GM23338 (cell line): ENCODE results near the gene CSF1R. TPM values are rescaled to one million over a fixed set of nuclear protein-coding genes. Genes with fewer than 3 reads are reported as not detected.

Experiments
- ATAC-seq: fragments of 200-7000 bp; cut with Tn5 transposase; 3 replicates; pipeline ENCODE4 v1.9.1; 2020
- DNase-seq: peaks from one replicate; pipeline ENCODE4 v3.0.0-alpha.2; 2015; ENCODE audit warnings: low spot score
- H2AFZ ChIP-seq: fragments of 200-600 bp; sonication (generic); 2 replicates; pipeline ENCODE4 v1.8.0; 2016; ENCODE audit warnings: antibody characterized with exemption, mild to moderate bottlenecking, moderate library complexity
- H3F3A ChIP-seq: fragments of 200-600 bp; sonication (generic); replicated peaks from 2 replicates; pipeline ENCODE4 v1.8.0; 2017; ENCODE audit warnings: antibody characterized with exemption, mixed run types, low read depth
- H3K27ac ChIP-seq: fragments of 200-600 bp; sonication (generic); 2 replicates; pipeline ENCODE4 v1.6.1; 2016; ENCODE audit warnings: low read depth
- H3K27me3 ChIP-seq: fragments of 200-600 bp; sonication (generic); 2 replicates; pipeline ENCODE4 v1.8.0; 2016; ENCODE audit warnings: mild to moderate bottlenecking, mixed run types, moderate library complexity; ENCODE audit not compliant: insufficient read depth
- H3K36me3 ChIP-seq: fragments of 200-600 bp; sonication (generic); 2 replicates; pipeline ENCODE4 v1.8.0; 2016; ENCODE audit warnings: mild to moderate bottlenecking; ENCODE audit not compliant: insufficient read depth
- H3K4me1 ChIP-seq: fragments of 200-600 bp; sonication (generic); 2 replicates; pipeline ENCODE4 v1.8.0; 2016; ENCODE audit warnings: mild to moderate bottlenecking, moderate library complexity; ENCODE audit not compliant: insufficient read depth
- H3K4me2 ChIP-seq: fragments of 200-600 bp; sonication (generic); 2 replicates; pipeline ENCODE4 v1.7.1; 2017; ENCODE audit warnings: mixed run types
- H3K4me3 ChIP-seq: fragments of 200-600 bp; sonication (generic); 2 replicates; pipeline ENCODE4 v1.6.1; 2016; ENCODE audit warnings: mixed run types
- H3K79me2 ChIP-seq: fragments of 200-600 bp; sonication (generic); replicated peaks from 2 replicates; pipeline ENCODE4 v1.8.0; 2017; ENCODE audit warnings: mild to moderate bottlenecking; ENCODE audit not compliant: insufficient read depth
- H3K9me2 ChIP-seq: fragments of 200-600 bp; sonication (generic); 2 replicates; pipeline ENCODE4 v1.8.0; 2017; ENCODE audit not compliant: insufficient read depth
- H4K20me1 ChIP-seq: fragments of 200-600 bp; sonication (generic); replicated peaks from 2 replicates; pipeline ENCODE4 v1.8.0; 2017; ENCODE audit warnings: mild to moderate bottlenecking; ENCODE audit not compliant: insufficient read depth
- H3K27ac Mint-ChIP-seq: 2 replicates; pipeline ENCODE4 v1.8.0; 2020; ENCODE audit warnings: inconsistent platforms, mild to moderate bottlenecking, moderate library complexity, mixed read lengths
- H3K27me3 Mint-ChIP-seq: 3 replicates; pipeline ENCODE4 v1.8.0; 2022; ENCODE audit warnings: low read depth, mild to moderate bottlenecking, moderate library complexity, mixed read lengths, inconsistent platforms; ENCODE audit not compliant: insufficient read depth, poor library complexity
- H3K36me3 Mint-ChIP-seq: 3 replicates; pipeline ENCODE4 v1.8.0; 2021; ENCODE audit warnings: low read depth, mild to moderate bottlenecking, inconsistent platforms, moderate library complexity, mixed read lengths
- H3K4me1 Mint-ChIP-seq: 3 replicates; pipeline ENCODE4 v1.8.0; 2020; ENCODE audit warnings: mild to moderate bottlenecking, inconsistent platforms, mixed read lengths
- H3K4me3 Mint-ChIP-seq: 3 replicates; pipeline ENCODE4 v1.8.0; 2021; ENCODE audit warnings: moderate library complexity, mild to moderate bottlenecking, inconsistent platforms, mixed read lengths
- H3K9me3 Mint-ChIP-seq: 3 replicates; pipeline ENCODE4 v1.8.0; 2020; ENCODE audit warnings: moderate library complexity, mild to moderate bottlenecking, inconsistent platforms, mixed read lengths
- CREB1 ChIP-seq: fragments of 250-450 bp; sonication (Bioruptor Pico); IDR thresholded peaks from 2 replicates; pipeline ENCODE4 v1.5.0; 2020; ENCODE audit warnings: low read depth, mild to moderate bottlenecking, moderate library complexity
- EZH2 ChIP-seq: fragments of 200-600 bp; sonication (generic); IDR thresholded peaks from one replicate; pipeline ENCODE4 v1.8.0; 2017; ENCODE audit warnings: antibody characterized with exemption, mild to moderate bottlenecking, low read depth; ENCODE audit not compliant: unreplicated experiment
- JUNB ChIP-seq: IDR thresholded peaks from one replicate; pipeline ENCODE4 v1.6.1; 2016; ENCODE audit warnings: antibody characterized with exemption; ENCODE audit not compliant: unreplicated experiment
- NANOG ChIP-seq: IDR thresholded peaks from 2 replicates; pipeline ENCODE4 v1.6.1; 2016; ENCODE audit warnings: antibody characterized with exemption, borderline replicate concordance
- POLR2AphosphoS5 ChIP-seq: IDR thresholded peaks from 2 replicates; pipeline ENCODE4 v1.6.1; 2016; ENCODE audit warnings: antibody characterized with exemption, low read depth
- STAT1 ChIP-seq: IDR thresholded peaks from one replicate; pipeline ENCODE4 v1.6.1; 2016; ENCODE audit warnings: antibody characterized with exemption; ENCODE audit not compliant: unreplicated experiment
- ZNF114 ChIP-seq: fragments of 250-450 bp; sonication (Bioruptor Pico); IDR thresholded peaks from 2 replicates; pipeline ENCODE4 v1.5.0; 2020; ENCODE audit warnings: mild to moderate bottlenecking, moderate library complexity
- ZNF331 ChIP-seq: fragments of 250-450 bp; sonication (Bioruptor Pico); IDR thresholded peaks from 2 replicates; pipeline ENCODE4 v1.5.0; 2020; ENCODE audit warnings: low read depth, mild to moderate bottlenecking, moderate library complexity
- polyA plus RNA-seq: library from polyadenylated mRNA; unstranded; fragments of >200 nt; fragmentation: Nextera tagmentation; extraction: Ambion mirVana; gene quantifications from 2 replicates; pipeline ENCODE4 v1.2.1, GENCODE V29; 2016
- total RNA-seq: library from RNA; depleted of rRNA; stranded (reverse); fragments of >200 nt; shearing (Covaris generic); gene quantifications from 2 replicates; pipeline ENCODE4 v1.2.3, GENCODE V29; 2014
- TF ChIP-seq, protein P1 (sequence below): IDR thresholded peaks from one replicate; pipeline ENCODE4 v1.6.1; 2018; ENCODE audit warnings: antibody characterized with exemption; ENCODE audit not compliant: unreplicated experiment
- TF ChIP-seq, protein P2 (sequence below), 2 experiments: fragments of 200-600 bp in 1 of 2; sonication (generic) in 1 of 2; conservative IDR thresholded peaks; 2 replicates each; pipeline versions ENCODE4 v1.5.1 to v1.6.1; 2016 to 2017; ENCODE audit warnings: antibody characterized with exemption in 2 of 2, low read depth in 2 of 2, mild to moderate bottlenecking in 2 of 2, moderate library complexity in 1 of 2
- TF ChIP-seq, protein P3 (sequence below): IDR thresholded peaks from 2 replicates; pipeline ENCODE4 v1.6.1; 2016; ENCODE audit warnings: antibody characterized with exemption

The CSF1R gene
- total and polyA plus RNA-seq, 2 experiments from 2014 or later = 0.21 TPM; not detected in 1

- H3K36me3 ChIP-seq = no peaks in the 10 kb centered on the region
- H3K27ac Mint-ChIP-seq = no peak overlapping the region
- H3K27ac ChIP-seq = no peak overlapping the region
- no peak for DNase-seq
- no peaks in the 10 kb centered on the region for H4K20me1 ChIP-seq
- no peaks in the 10 kb centered on the region for H3K9me2 ChIP-seq
- no peaks in the 10 kb centered on the region for H3K79me2 ChIP-seq
- H3K27me3 ChIP-seq = no peaks in the 10 kb centered on the region
- peaks cover 29% of the 10 kb centered on the region for H3K27me3 Mint-ChIP-seq
- H3K36me3 Mint-ChIP-seq = no peaks in the 10 kb centered on the region; the same call in 2 of the 3 replicates
- no peaks in the 10 kb centered on the region for H3K9me3 Mint-ChIP-seq
- H3K4me3 Mint-ChIP-seq = no peak overlapping the region
- no peak overlapping the region for H3K4me2 ChIP-seq
- H3K4me1 Mint-ChIP-seq = peaks cover 51% of the 10 kb centered on the region
- H3K4me3 ChIP-seq = no peak overlapping the region
- no peaks in the 10 kb centered on the region for H3F3A ChIP-seq
- H3K4me1 ChIP-seq = peaks cover 31% of the 10 kb centered on the region
- H2AFZ ChIP-seq = no peak overlapping the region
- TF ChIP-seq, protein P1, sequence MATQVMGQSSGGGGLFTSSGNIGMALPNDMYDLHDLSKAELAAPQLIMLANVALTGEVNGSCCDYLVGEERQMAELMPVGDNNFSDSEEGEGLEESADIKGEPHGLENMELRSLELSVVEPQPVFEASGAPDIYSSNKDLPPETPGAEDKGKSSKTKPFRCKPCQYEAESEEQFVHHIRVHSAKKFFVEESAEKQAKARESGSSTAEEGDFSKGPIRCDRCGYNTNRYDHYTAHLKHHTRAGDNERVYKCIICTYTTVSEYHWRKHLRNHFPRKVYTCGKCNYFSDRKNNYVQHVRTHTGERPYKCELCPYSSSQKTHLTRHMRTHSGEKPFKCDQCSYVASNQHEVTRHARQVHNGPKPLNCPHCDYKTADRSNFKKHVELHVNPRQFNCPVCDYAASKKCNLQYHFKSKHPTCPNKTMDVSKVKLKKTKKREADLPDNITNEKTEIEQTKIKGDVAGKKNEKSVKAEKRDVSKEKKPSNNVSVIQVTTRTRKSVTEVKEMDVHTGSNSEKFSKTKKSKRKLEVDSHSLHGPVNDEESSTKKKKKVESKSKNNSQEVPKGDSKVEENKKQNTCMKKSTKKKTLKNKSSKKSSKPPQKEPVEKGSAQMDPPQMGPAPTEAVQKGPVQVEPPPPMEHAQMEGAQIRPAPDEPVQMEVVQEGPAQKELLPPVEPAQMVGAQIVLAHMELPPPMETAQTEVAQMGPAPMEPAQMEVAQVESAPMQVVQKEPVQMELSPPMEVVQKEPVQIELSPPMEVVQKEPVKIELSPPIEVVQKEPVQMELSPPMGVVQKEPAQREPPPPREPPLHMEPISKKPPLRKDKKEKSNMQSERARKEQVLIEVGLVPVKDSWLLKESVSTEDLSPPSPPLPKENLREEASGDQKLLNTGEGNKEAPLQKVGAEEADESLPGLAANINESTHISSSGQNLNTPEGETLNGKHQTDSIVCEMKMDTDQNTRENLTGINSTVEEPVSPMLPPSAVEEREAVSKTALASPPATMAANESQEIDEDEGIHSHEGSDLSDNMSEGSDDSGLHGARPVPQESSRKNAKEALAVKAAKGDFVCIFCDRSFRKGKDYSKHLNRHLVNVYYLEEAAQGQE = no peak
- TF ChIP-seq ZNF114 (no peak), JUNB (no peak), ZNF331 (no peak), CREB1 (no peak), NANOG (no peak), STAT1 (no peak), POLR2AphosphoS5 (no peak), EZH2 (no peak)
- TF ChIP-seq, protein P2, sequence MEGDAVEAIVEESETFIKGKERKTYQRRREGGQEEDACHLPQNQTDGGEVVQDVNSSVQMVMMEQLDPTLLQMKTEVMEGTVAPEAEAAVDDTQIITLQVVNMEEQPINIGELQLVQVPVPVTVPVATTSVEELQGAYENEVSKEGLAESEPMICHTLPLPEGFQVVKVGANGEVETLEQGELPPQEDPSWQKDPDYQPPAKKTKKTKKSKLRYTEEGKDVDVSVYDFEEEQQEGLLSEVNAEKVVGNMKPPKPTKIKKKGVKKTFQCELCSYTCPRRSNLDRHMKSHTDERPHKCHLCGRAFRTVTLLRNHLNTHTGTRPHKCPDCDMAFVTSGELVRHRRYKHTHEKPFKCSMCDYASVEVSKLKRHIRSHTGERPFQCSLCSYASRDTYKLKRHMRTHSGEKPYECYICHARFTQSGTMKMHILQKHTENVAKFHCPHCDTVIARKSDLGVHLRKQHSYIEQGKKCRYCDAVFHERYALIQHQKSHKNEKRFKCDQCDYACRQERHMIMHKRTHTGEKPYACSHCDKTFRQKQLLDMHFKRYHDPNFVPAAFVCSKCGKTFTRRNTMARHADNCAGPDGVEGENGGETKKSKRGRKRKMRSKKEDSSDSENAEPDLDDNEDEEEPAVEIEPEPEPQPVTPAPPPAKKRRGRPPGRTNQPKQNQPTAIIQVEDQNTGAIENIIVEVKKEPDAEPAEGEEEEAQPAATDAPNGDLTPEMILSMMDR (conservative IDR thresholded peaks at IDR 0.05; ENCODE audit: low read depth in 2 of 2) = no peak
- TF ChIP-seq, protein P3, sequence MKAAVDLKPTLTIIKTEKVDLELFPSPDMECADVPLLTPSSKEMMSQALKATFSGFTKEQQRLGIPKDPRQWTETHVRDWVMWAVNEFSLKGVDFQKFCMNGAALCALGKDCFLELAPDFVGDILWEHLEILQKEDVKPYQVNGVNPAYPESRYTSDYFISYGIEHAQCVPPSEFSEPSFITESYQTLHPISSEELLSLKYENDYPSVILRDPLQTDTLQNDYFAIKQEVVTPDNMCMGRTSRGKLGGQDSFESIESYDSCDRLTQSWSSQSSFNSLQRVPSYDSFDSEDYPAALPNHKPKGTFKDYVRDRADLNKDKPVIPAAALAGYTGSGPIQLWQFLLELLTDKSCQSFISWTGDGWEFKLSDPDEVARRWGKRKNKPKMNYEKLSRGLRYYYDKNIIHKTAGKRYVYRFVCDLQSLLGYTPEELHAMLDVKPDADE = no peak
- no peak for ATAC-seq
These were observed 47.8 kb upstream of the CSF1R start for GRCh38 chr5:150134198-150134588.
